PC-9 (cell line): ENCODE measurements around the gene CDON. TPM values are rescaled to one million over a fixed set of nuclear protein-coding genes. Genes with fewer than 3 reads are reported as not detected.

ENCODE experiments used
- BruUV-seq: library from RNA; stranded (reverse); fragments of 400-500 nt; replicated peaks from 2 replicates; lab custom pipeline; 2021; lab: Mats Ljungman, UMichigan
- CTCF ChIA-PET: fragments of 300-600 bp; sonication (Branson Sonifier 250); formaldehyde crosslinking; loops from one replicate; lab custom pipeline; 2022; ENCODE audit warnings: antibody characterized with exemption; lab: Charles Lee
- POLR2A ChIA-PET: fragments of 300-600 bp; sonication (Branson Sonifier 250); formaldehyde crosslinking; loops from one replicate; lab custom pipeline; 2022; ENCODE audit warnings: antibody characterized with exemption; ENCODE audit not compliant: unreplicated experiment; lab: Charles Lee
- DNase-seq, 2 experiments: peaks; one replicate each; pipeline versions ENCODE4 v3.0.0 to v3.0.0-alpha.2; 2015 to 2022; ENCODE audit warnings: mixed read lengths in 1 of 2
- H2AFZ ChIP-seq: fragments of 200-600 bp; sonication (generic); 2 replicates; pipeline ENCODE4 v1.8.1; 2017; ENCODE audit warnings: antibody characterized with exemption
- H3F3A ChIP-seq: fragments of 200-600 bp; sonication (generic); 2 replicates; pipeline ENCODE4 v1.8.1; 2017; ENCODE audit warnings: antibody characterized with exemption, mild to moderate bottlenecking, low read depth; ENCODE audit not compliant: insufficient read depth
- H3K27ac ChIP-seq: fragments of 200-600 bp; sonication (generic); 2 replicates; pipeline ENCODE4 v1.6.1; 2016; ENCODE audit warnings: mixed run types
- H3K27me3 ChIP-seq: fragments of 200-600 bp; sonication (generic); 2 replicates; pipeline ENCODE4 v1.6.1; 2016; ENCODE audit warnings: low read depth, mixed run types; ENCODE audit not compliant: insufficient read depth
- H3K36me3 ChIP-seq: fragments of 200-600 bp; sonication (generic); 2 replicates; pipeline ENCODE4 v1.6.1; 2016; ENCODE audit warnings: low read depth, mixed run types
- H3K4me1 ChIP-seq: fragments of 200-600 bp; sonication (generic); replicated peaks from 2 replicates; pipeline ENCODE4 v1.6.1; 2016; ENCODE audit warnings: mixed run types; ENCODE audit not compliant: insufficient read depth
- H3K4me2 ChIP-seq: fragments of 200-600 bp; sonication (generic); 2 replicates; pipeline ENCODE4 v1.6.1; 2017; ENCODE audit warnings: mixed run types
- H3K4me3 ChIP-seq: fragments of 200-600 bp; sonication (generic); 2 replicates; pipeline ENCODE4 v1.6.1; 2016; ENCODE audit warnings: mixed run types
- H3K79me2 ChIP-seq: fragments of 200-600 bp; sonication (generic); 2 replicates; pipeline ENCODE4 v1.6.1; 2017; ENCODE audit warnings: low read depth, mixed run types
- H3K9me2 ChIP-seq: fragments of 200-600 bp; sonication (generic); 2 replicates; pipeline ENCODE4 v1.8.1; 2017; ENCODE audit warnings: mild to moderate bottlenecking; ENCODE audit not compliant: insufficient read depth
- H3K9me3 ChIP-seq: fragments of 200-600 bp; sonication (generic); 2 replicates; pipeline ENCODE4 v1.8.1; 2016; ENCODE audit warnings: low read depth; ENCODE audit not compliant: insufficient read depth
- H4K20me1 ChIP-seq: fragments of 200-600 bp; sonication (generic); 2 replicates; pipeline ENCODE4 v1.8.1; 2017; ENCODE audit not compliant: insufficient read depth
- EZH2 ChIP-seq: fragments of 200-600 bp; sonication (generic); IDR thresholded peaks from 2 replicates; pipeline ENCODE4 v1.8.0; 2017; ENCODE audit warnings: antibody characterized with exemption, low read depth
- intact Hi-C: fragments of 100-400 bp; cut with micrococcal nuclease; formaldehyde crosslinking; loops from one replicate; pipeline ENCODE4 v1.10.0; 2022; ENCODE audit not compliant: unreplicated experiment
- total RNA-seq: library from RNA; stranded (reverse); gene quantifications from 2 replicates; pipeline ENCODE4 v1.2.3, GENCODE V29; 2021
- TF ChIP-seq, protein P1 (sequence below): fragments of 200-600 bp; sonication (generic); conservative IDR thresholded peaks from 2 replicates; pipeline ENCODE4 v1.6.1; 2017; ENCODE audit warnings: mixed run types, antibody characterized with exemption, mild to moderate bottlenecking, moderate library complexity

The CDON gene
- total RNA-seq, 1 experiment from 2014 or later = 10.0 TPM

DNA sequence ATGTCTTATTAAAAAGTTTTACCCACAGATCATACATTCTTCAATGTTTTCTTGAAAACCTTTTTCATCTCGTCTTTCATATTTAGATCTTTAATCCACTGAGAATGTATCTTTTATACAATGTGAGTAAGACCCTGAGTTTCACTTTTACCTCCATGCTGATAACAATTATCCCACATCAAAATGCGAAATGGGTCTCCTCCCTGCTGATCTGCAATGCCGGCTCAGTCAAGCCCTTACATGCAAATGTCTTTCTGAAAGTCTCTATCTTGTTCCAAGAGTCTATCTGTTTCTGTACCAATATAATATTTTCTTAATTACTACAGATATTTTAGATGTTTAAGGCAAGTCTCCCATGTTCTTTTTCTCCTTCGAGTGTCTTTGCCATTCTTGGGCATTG, 50.9 kb downstream of the CDON start:
- H4K20me1 ChIP-seq = no peaks in the 10 kb centered on the region
- no TSS peak for BruUV-seq
- H3K4me1 ChIP-seq = peaks cover 9% of the 10 kb centered on the region; the same call in 1 of the 2 replicates
- no peak overlapping the region for H3K27ac ChIP-seq
- ChIA-PET POLR2A (no interaction called here), CTCF (no interaction called here)
- H3K4me3 ChIP-seq = no peak overlapping the region
- H3F3A ChIP-seq = no peaks in the 10 kb centered on the region
- H3K36me3 ChIP-seq = no peaks in the 10 kb centered on the region
- intact Hi-C loops = no loop called here
- no peaks in the 10 kb centered on the region for H3K9me2 ChIP-seq
- H3K27me3 ChIP-seq = no peaks in the 10 kb centered on the region
- H3K79me2 ChIP-seq = no peaks in the 10 kb centered on the region
- no peak overlapping the region for H3K4me2 ChIP-seq
- no peaks in the 10 kb centered on the region for H3K9me3 ChIP-seq
- DNase-seq = no peak
- no peak for TF ChIP-seq EZH2
- TF ChIP-seq, protein P1, sequence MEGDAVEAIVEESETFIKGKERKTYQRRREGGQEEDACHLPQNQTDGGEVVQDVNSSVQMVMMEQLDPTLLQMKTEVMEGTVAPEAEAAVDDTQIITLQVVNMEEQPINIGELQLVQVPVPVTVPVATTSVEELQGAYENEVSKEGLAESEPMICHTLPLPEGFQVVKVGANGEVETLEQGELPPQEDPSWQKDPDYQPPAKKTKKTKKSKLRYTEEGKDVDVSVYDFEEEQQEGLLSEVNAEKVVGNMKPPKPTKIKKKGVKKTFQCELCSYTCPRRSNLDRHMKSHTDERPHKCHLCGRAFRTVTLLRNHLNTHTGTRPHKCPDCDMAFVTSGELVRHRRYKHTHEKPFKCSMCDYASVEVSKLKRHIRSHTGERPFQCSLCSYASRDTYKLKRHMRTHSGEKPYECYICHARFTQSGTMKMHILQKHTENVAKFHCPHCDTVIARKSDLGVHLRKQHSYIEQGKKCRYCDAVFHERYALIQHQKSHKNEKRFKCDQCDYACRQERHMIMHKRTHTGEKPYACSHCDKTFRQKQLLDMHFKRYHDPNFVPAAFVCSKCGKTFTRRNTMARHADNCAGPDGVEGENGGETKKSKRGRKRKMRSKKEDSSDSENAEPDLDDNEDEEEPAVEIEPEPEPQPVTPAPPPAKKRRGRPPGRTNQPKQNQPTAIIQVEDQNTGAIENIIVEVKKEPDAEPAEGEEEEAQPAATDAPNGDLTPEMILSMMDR = no peak
- H2AFZ ChIP-seq = no peak overlapping the region

DNA sequence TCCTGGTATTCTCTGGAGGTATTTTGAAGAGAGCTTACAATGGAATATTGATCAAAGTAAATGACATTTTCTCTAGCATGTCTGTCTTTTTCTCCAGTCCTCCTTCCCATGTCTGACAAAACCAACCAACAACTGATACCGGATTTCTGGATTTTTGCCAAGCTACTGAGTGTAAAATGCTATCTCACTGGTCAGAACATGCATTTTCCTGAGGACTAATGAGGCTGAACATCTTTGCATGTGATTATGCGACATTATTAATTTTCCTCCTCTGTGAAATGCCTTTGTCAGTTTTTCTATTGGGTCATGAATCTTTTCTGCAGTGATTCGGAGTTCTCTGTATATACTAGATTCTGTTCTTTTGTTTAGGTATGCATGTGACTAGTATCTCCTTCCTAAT, 51.4 kb downstream of the CDON start:
- POLR2A ChIA-PET = no interaction called here
- H3K36me3 ChIP-seq = no peaks in the 10 kb centered on the region
- CTCF ChIA-PET = no interaction called here
- intact Hi-C loops = no loop called here
- no peak overlapping the region for H3K4me2 ChIP-seq
- H3K79me2 ChIP-seq = no peaks in the 10 kb centered on the region
- no peaks in the 10 kb centered on the region for H4K20me1 ChIP-seq
- DNase-seq = no peak
- no peaks in the 10 kb centered on the region for H3K9me3 ChIP-seq
- H2AFZ ChIP-seq = no peak overlapping the region
- H3F3A ChIP-seq = no peaks in the 10 kb centered on the region
- no peak overlapping the region for H3K27ac ChIP-seq
- no peak for TF ChIP-seq EZH2
- TF ChIP-seq, protein P1 = no peak
- H3K9me2 ChIP-seq = no peaks in the 10 kb centered on the region
- H3K4me1 ChIP-seq = peaks cover 11% of the 10 kb centered on the region; the same call in 1 of the 2 replicates
- H3K4me3 ChIP-seq = no peak overlapping the region
- no peaks in the 10 kb centered on the region for H3K27me3 ChIP-seq
- BruUV-seq = no TSS peak

DNA sequence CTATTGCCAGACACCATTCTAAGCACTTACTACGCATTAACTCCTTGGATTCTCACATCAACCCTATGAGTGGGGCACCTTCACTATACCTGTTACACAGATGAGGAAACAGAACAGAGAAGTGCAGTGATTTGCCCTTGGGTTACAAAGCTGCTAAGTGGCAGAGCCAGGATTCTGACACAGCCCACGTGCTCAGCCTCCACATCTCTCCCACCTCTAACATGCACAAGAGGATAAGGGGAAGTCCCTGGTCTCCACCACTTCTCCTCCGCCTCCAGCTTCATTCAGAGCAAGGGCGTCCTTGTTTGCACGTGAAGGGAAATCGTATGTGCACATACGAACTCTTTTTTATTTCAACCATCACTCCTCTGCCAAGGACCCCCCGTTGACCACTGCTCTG, 53.7 kb downstream of the CDON start:
- BruUV-seq = no TSS peak
- ChIA-PET POLR2A (no interaction called here), CTCF (interaction anchor here (0.6 kb wide), 1 partner anchor 257 kb away, joined by 3 read pairs; no protein-coding TSS in a partner anchor)
- TF ChIP-seq, protein P1 = no peak
- no peak for TF ChIP-seq EZH2
- no peaks in the 10 kb centered on the region for H4K20me1 ChIP-seq
- H3K4me3 ChIP-seq = no peak overlapping the region
- no peaks in the 10 kb centered on the region for H3F3A ChIP-seq
- no peak overlapping the region for H2AFZ ChIP-seq
- no peaks in the 10 kb centered on the region for H3K79me2 ChIP-seq
- no peak overlapping the region for H3K4me2 ChIP-seq
- intact Hi-C loops = no loop called here
- H3K9me2 ChIP-seq = no peaks in the 10 kb centered on the region; the same call in 1 of the 2 replicates
- no peak overlapping the region for H3K27ac ChIP-seq
- H3K4me1 ChIP-seq = peaks cover 11% of the 10 kb centered on the region; the same call in 1 of the 2 replicates
- no peaks in the 10 kb centered on the region for H3K9me3 ChIP-seq
- DNase-seq = no peak
- H3K27me3 ChIP-seq = no peaks in the 10 kb centered on the region
- no peaks in the 10 kb centered on the region for H3K36me3 ChIP-seq
